MM.1S (cell line): ENCODE data around the gene MEFV.

Experiments
- DNase-seq: peaks from one replicate; pipeline ENCODE4 v3.0.0-alpha.2; 2015
- H2AFZ ChIP-seq: fragments of 300-600 bp; sonication (generic); 2 replicates; pipeline ENCODE4 v1.6.0; 2016; ENCODE audit warnings: antibody characterized with exemption, low read length
- H3F3A ChIP-seq: fragments of 300-600 bp; sonication (generic); 2 replicates; pipeline ENCODE4 v1.6.1; 2016; ENCODE audit warnings: mild to moderate bottlenecking, antibody characterized with exemption, low read length, moderate library complexity, mixed read lengths; ENCODE audit not compliant: insufficient read depth
- H3K27ac ChIP-seq: fragments of 300-600 bp; sonication (generic); 2 replicates; pipeline ENCODE4 v1.5.1; 2016; ENCODE audit warnings: mild to moderate bottlenecking, low read length
- H3K27me3 ChIP-seq: fragments of 300-600 bp; sonication (generic); replicated peaks from 2 replicates; pipeline ENCODE4 v1.6.0; 2016; ENCODE audit warnings: low read length; ENCODE audit not compliant: insufficient read depth
- H3K36me3 ChIP-seq: fragments of 300-600 bp; sonication (generic); replicated peaks from 2 replicates; pipeline ENCODE4 v1.6.1; 2016; ENCODE audit warnings: mild to moderate bottlenecking, low read length, mixed read lengths; ENCODE audit not compliant: insufficient read depth
- H3K4me1 ChIP-seq: fragments of 300-600 bp; sonication (generic); 2 replicates; pipeline ENCODE4 v1.6.1; 2016; ENCODE audit warnings: low read length, mixed read lengths
- H3K4me2 ChIP-seq: fragments of 300-600 bp; sonication (generic); 2 replicates; pipeline ENCODE4 v1.6.0; 2016; ENCODE audit warnings: low read depth, low read length
- H3K4me3 ChIP-seq: fragments of 300-600 bp; sonication (generic); 2 replicates; pipeline ENCODE4 v1.5.1; 2016; ENCODE audit warnings: low read length, mixed read lengths
- H3K79me2 ChIP-seq: fragments of 300-600 bp; sonication (generic); 2 replicates; pipeline ENCODE4 v1.6.1; 2016; ENCODE audit warnings: mixed run types, low read length, mixed read lengths
- H3K9ac ChIP-seq: fragments of 300-600 bp; sonication (generic); 2 replicates; pipeline ENCODE4 v1.6.1; 2016; ENCODE audit warnings: low read length, mixed read lengths
- H3K9me2 ChIP-seq: fragments of 300-600 bp; sonication (generic); replicated peaks from 2 replicates; pipeline ENCODE4 v1.6.1; 2016; ENCODE audit warnings: mild to moderate bottlenecking, low read length, mixed read lengths; ENCODE audit not compliant: insufficient read depth
- H3K9me3 ChIP-seq: fragments of 300-600 bp; sonication (generic); replicated peaks from 2 replicates; pipeline ENCODE4 v1.6.1; 2016; ENCODE audit warnings: mild to moderate bottlenecking, low read length, mixed read lengths; ENCODE audit not compliant: insufficient read depth
- H4K20me1 ChIP-seq: fragments of 300-600 bp; sonication (generic); 2 replicates; pipeline ENCODE4 v1.6.1; 2016; ENCODE audit warnings: mild to moderate bottlenecking, low read length, moderate library complexity, mixed read lengths; ENCODE audit not compliant: insufficient read depth
- CTCF ChIP-seq: fragments of 300-600 bp; sonication (generic); IDR thresholded peaks from 2 replicates; pipeline ENCODE4 v1.5.1; 2016; ENCODE audit warnings: antibody characterized with exemption, low read length, mixed read lengths
- EZH2 ChIP-seq: fragments of 300-600 bp; sonication (generic); optimal IDR thresholded peaks from 2 replicates; pipeline ENCODE3; 2017; ENCODE audit warnings: low read depth, mild to moderate bottlenecking, antibody characterized with exemption, low read length, mixed read lengths
- EZH2phosphoT487 ChIP-seq: fragments of 300-600 bp; sonication (generic); IDR thresholded peaks from 2 replicates; pipeline ENCODE4 v1.6.1; 2018; ENCODE audit warnings: antibody characterized with exemption, low read length

The MEFV gene

GRCh38 chr16:3195975-3196374 lies 60.5 kb downstream of the MEFV start:
- Histone ChIP-seq H3K4me2 (no peak overlapping the region), H3K4me1 (no peaks in the 10 kb centered on the region), H4K20me1 (no peaks in the 10 kb centered on the region), H3K9me2 (no peaks in the 10 kb centered on the region), H2AFZ (no peak overlapping the region), H3K36me3 (no peaks in the 10 kb centered on the region), H3K4me3 (no peak overlapping the region), H3K79me2 (no peaks in the 10 kb centered on the region), H3K27me3 (peaks cover 57% of the 10 kb centered on the region), H3F3A (no peaks in the 10 kb centered on the region), H3K27ac (no peak overlapping the region), H3K9ac (no peak overlapping the region), H3K9me3 (no peaks in the 10 kb centered on the region)
- TF ChIP-seq EZH2: no peak
- TF ChIP-seq EZH2phosphoT487: no peak
- TF ChIP-seq CTCF: no peak
- no peak for DNase-seq

- Histone ChIP-seq H3K9ac (no peak overlapping the region), H3K9me3 (no peaks in the 10 kb centered on the region), H3K9me2 (no peaks in the 10 kb centered on the region), H3K4me1 (no peaks in the 10 kb centered on the region), H3K27ac (no peak overlapping the region), H3K27me3 (peaks cover 63% of the 10 kb centered on the region), H4K20me1 (no peaks in the 10 kb centered on the region), H3K36me3 (no peaks in the 10 kb centered on the region), H3K4me2 (no peak overlapping the region), H3F3A (no peaks in the 10 kb centered on the region), H3K79me2 (no peaks in the 10 kb centered on the region), H2AFZ (no peak overlapping the region), H3K4me3 (no peak overlapping the region)
- DNase-seq: no peak
- no peak for TF ChIP-seq CTCF
- no peak for TF ChIP-seq EZH2
- TF ChIP-seq EZH2phosphoT487: no peak
Observed at GRCh38 chr16:3194792-3195191, 61.6 kb downstream of the MEFV start.

GRCh38 chr16:3193221-3194212 lies 62.9 kb downstream of the MEFV start:
- H3K4me2 ChIP-seq: no peak overlapping the region
- no peak overlapping the region for H2AFZ ChIP-seq
- H3K9me3 ChIP-seq: no peaks in the 10 kb centered on the region
- no peak for DNase-seq
- H3F3A ChIP-seq: no peaks in the 10 kb centered on the region
- H4K20me1 ChIP-seq: no peaks in the 10 kb centered on the region
- H3K9ac ChIP-seq: no peak overlapping the region
- no peak overlapping the region for H3K4me3 ChIP-seq
- no peaks in the 10 kb centered on the region for H3K36me3 ChIP-seq
- H3K79me2 ChIP-seq: no peaks in the 10 kb centered on the region
- peaks cover 75% of the 10 kb centered on the region for H3K27me3 ChIP-seq
- H3K9me2 ChIP-seq: no peaks in the 10 kb centered on the region
- no peaks in the 10 kb centered on the region for H3K4me1 ChIP-seq
- no peak overlapping the region for H3K27ac ChIP-seq
- no peak for TF ChIP-seq EZH2
- TF ChIP-seq CTCF: no peak
- TF ChIP-seq EZH2phosphoT487: no peak
